Measurements from ENCODE around the gene NSL1. TPM values are rescaled to one million over a fixed set of nuclear protein-coding genes. Genes with fewer than 3 reads are reported as not detected.
A peak's percentile ranks its signal among the peaks of the same experiment; 100 is the strongest.

NSL1 gene
- total and polyA plus RNA-seq, 4 experiments from 2014 or later = 38.0 to 61.8 (median 47.4) TPM

DNA sequence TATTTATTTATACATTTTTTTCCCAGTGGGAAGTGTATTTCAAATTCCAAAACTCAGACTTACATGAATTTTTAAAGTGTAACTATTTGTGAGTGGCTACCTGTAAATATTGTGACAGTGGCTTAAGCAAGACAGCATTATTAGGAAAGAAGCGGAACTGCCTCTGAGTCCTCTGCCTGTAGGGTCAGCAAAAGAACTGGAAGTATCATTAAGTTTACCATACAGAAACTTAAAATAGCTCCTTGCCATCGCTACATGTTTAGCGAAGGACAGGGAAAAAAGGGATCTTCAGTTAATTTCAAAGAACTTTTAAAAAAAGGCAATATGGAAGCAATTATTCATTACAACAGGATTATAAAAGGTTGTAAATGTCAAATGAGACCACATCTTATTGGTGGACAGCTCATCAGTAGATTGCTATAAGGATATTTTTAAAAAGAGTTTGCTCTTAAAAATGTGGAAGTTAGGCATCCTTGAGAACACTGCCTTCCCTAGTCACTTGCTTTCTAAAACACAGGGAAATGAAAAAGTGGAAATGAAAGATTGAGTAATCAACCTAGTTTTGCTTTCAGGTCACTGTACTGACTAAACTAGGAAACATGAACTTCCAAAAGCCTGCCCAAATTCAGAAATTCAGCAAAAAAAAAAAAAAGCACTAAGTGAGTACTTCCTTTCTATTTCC is 39.2 kb downstream of the NSL1 start:
- Histone ChIP-seq H3K4me1 (ENCODE audit: insufficient read depth, low read length) (peaks cover 47% of the 10 kb centered on the region), H3K27me3 (ENCODE audit: insufficient read depth, low read length) (no peaks in the 10 kb centered on the region), H3K4me3 (ENCODE audit: low read length in 2 of 2) (no peak overlapping the region), H3K36me3 (ENCODE audit: insufficient read depth, low read length) (no peaks in the 10 kb centered on the region), H3K27ac (ENCODE audit: low read depth, low read length) (peak overlapping the region; percentile 49), H3K9me3 (ENCODE audit: control insufficient read depth in 1 of 2, low read length in 2 of 2) (no peaks in the 10 kb centered on the region)
- no peak for DNase-seq
- H3K4me1 Mint-ChIP-seq = peaks cover 34 to 47% (median 42%) of the 10 kb centered on the region in 4 donors
- CTCF ChIA-PET (ENCODE audit: partially characterized antibody) = interaction anchor here (1.7 to 3.9 kb wide), 3 partner anchors 39 to 275 kb away, joined by 5 to 17 read pairs (median 11); partner anchors contain the start of genes NSL1 and TATDN3
- H3K27ac Mint-ChIP-seq = peak overlapping the region; percentile 36 to 91 (median 69)
- intact Hi-C loops (cut with micrococcal nuclease) = no loop called here
- POLR2A ChIA-PET (ENCODE audit: partially characterized antibody) = no interaction called here
- no peaks in the 10 kb centered on the region for H3K9me3 Mint-ChIP-seq
- H3K4me3 Mint-ChIP-seq = peak overlapping the region; percentile 53 to 84 (median 75)
- H3K27me3 Mint-ChIP-seq = no peaks in the 10 kb centered on the region
- H3K36me3 Mint-ChIP-seq = peaks cover 4 to 5% of the 10 kb centered on the region in 2 donors

DNA sequence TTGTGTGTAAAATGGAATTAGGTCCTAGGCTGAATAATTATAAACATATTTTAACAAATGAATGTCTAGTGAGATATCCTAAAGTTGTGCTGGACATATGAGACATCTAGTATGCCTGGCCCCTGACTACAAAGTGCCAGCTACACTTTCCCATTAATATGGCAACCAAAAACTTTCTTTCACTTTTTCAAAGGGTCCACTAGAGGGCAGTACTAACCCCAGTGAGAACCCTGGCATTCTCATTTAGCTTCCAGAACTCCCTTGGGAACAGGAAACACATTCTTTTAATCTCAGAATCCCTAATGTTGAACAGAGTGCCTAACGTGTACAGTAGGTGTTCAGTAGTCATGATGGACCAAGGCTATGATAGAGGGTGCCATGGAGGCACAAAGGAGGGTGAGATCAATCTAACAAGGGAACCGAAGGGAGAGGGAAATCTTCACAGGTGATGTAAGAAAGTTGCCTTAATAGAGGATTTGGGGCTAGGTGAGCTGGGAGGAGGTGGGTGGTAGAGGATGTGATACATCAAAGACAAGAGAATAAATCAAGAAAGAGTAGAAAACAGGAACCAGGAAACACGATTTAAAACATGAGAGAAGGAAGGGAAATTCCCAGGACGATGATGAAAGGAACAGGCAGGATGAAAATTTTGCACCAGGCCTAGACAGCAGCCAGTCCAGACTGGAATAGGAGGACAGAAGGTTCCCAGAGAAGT is 41.6 kb downstream of the NSL1 start:
- Histone ChIP-seq H3K4me1 (ENCODE audit: insufficient read depth, low read length) (peaks cover 47% of the 10 kb centered on the region), H3K9me3 (ENCODE audit: control insufficient read depth in 1 of 2, low read length in 2 of 2) (no peaks in the 10 kb centered on the region), H3K4me3 (ENCODE audit: low read length in 2 of 2) (peak overlapping the region in 1 of 2 donors; percentile 12), H3K27me3 (ENCODE audit: insufficient read depth, low read length) (no peaks in the 10 kb centered on the region), H3K27ac (ENCODE audit: low read depth, low read length) (peak overlapping the region; percentile 33), H3K36me3 (ENCODE audit: insufficient read depth, low read length) (no peaks in the 10 kb centered on the region)
- peak overlapping the region in 6 of 8 donors; percentile 2 to 69 (median 28) for H3K4me3 Mint-ChIP-seq
- H3K4me1 Mint-ChIP-seq = peaks cover 37 to 46% (median 42%) of the 10 kb centered on the region in 4 donors
- ChIA-PET POLR2A (ENCODE audit: partially characterized antibody) (interaction anchor here (0.5 kb wide), 1 partner anchor 58 kb away, joined by 3 read pairs; no protein-coding TSS in a partner anchor), CTCF (ENCODE audit: partially characterized antibody) (interaction anchor here (0.7 to 3.9 kb wide), 20 partner anchors 8 to 1716 kb away, joined by 3 to 17 read pairs (median 6); partner anchors contain the start of genes FLVCR1, NSL1 and TATDN3)
- H3K27ac Mint-ChIP-seq = peak overlapping the region; percentile 12 to 93 (median 84)
- H3K9me3 Mint-ChIP-seq = no peaks in the 10 kb centered on the region
- H3K27me3 Mint-ChIP-seq = no peaks in the 10 kb centered on the region
- DNase-seq = peak; percentile 12 to 39 (median 26)
- H3K36me3 Mint-ChIP-seq = peaks cover 3% of the 10 kb centered on the region in 2 donors
- intact Hi-C loops (cut with micrococcal nuclease) = loop anchor here (2.0 kb wide), 1 partner anchor 49 kb away; no protein-coding TSS in a partner anchor

DNA sequence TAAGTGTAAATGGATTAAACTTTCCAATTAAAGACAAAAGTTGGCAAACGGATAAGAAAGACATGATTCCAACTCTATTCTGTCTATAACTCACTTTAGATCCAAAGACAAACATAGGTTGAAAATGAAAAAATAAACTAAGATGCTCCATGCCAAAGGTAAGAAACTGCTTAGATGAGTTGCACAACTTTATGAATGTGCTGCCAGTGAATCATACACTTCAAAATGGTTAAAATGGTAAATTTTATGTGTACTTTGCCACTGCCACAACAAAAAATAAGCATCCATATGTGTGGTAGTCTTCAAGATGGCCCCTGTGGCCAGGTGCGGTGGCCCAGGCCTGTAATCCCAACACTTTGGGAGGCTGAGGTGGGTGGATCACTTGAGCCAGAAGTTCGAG is 45.0 kb downstream of the NSL1 start:
- H3K36me3 ChIP-seq (ENCODE audit: insufficient read depth, low read length) = no peaks in the 10 kb centered on the region
- Mint-ChIP-seq H3K27me3 (no peaks in the 10 kb centered on the region), H3K4me1 (peaks cover 19 to 29% (median 23%) of the 10 kb centered on the region in 4 donors), H3K9me3 (no peaks in the 10 kb centered on the region), H3K27ac (peak overlapping the region in 1 of 7 donors; percentile 41), H3K36me3 (peaks cover 9 to 11% of the 10 kb centered on the region in 2 donors), H3K4me3 (no peak overlapping the region)
- ChIA-PET CTCF (ENCODE audit: partially characterized antibody) (interaction anchor here (1.1 to 1.4 kb wide), 6 partner anchors 10 to 269 kb away, joined by 3 to 4 read pairs (median 3); no protein-coding TSS in a partner anchor), POLR2A (ENCODE audit: partially characterized antibody) (interaction anchor here (0.6 kb wide), 1 partner anchor 769 kb away, joined by 3 read pairs; no protein-coding TSS in a partner anchor)
- H3K27me3 ChIP-seq (ENCODE audit: insufficient read depth, low read length) = no peaks in the 10 kb centered on the region
- H3K4me3 ChIP-seq (ENCODE audit: low read length in 2 of 2) = no peak overlapping the region
- peaks cover 26% of the 10 kb centered on the region for H3K4me1 ChIP-seq (ENCODE audit: insufficient read depth, low read length)
- H3K9me3 ChIP-seq (ENCODE audit: control insufficient read depth in 1 of 2, low read length in 2 of 2) = no peaks in the 10 kb centered on the region
- DNase-seq = no peak
- H3K27ac ChIP-seq (ENCODE audit: low read depth, low read length) = no peak overlapping the region
- intact Hi-C loops (cut with micrococcal nuclease) = no loop called here

DNA sequence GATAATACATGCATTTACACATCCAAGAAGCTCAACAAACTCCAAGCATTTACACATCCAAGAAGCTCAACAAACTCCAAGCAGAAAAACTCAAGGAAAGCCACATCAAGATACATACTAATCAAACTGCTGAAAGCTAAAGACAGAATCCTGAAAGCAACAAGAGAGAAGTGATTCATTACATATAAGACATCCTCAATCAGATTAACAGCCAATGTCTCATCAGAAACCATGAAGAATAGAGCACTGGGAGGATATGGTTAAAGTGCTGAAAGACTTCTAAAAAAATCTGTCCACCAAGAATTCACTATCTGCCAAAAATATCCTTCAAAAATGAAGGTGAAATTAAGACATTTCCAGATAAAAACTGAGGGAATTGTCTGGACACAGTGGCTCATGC is 46.3 kb downstream of the NSL1 start:
- no peaks in the 10 kb centered on the region for H3K27me3 ChIP-seq (ENCODE audit: insufficient read depth, low read length)
- peaks cover 17 to 27% (median 21%) of the 10 kb centered on the region in 4 donors for H3K4me1 Mint-ChIP-seq
- H3K27me3 Mint-ChIP-seq = no peaks in the 10 kb centered on the region
- no peaks in the 10 kb centered on the region for H3K9me3 ChIP-seq (ENCODE audit: control insufficient read depth in 1 of 2, low read length in 2 of 2)
- H3K4me1 ChIP-seq (ENCODE audit: insufficient read depth, low read length) = peaks cover 19% of the 10 kb centered on the region
- ChIA-PET CTCF (ENCODE audit: partially characterized antibody) (interaction anchor here (2.1 kb wide), 1 partner anchor 9 kb away, joined by 6 read pairs; no protein-coding TSS in a partner anchor), POLR2A (ENCODE audit: partially characterized antibody) (no interaction called here)
- intact Hi-C loops (cut with micrococcal nuclease) = no loop called here
- H3K27ac Mint-ChIP-seq = peak overlapping the region in 1 of 7 donors; percentile 89
- no peak overlapping the region for H3K27ac ChIP-seq (ENCODE audit: low read depth, low read length)
- DNase-seq = no peak
- H3K9me3 Mint-ChIP-seq = no peaks in the 10 kb centered on the region
- H3K36me3 ChIP-seq (ENCODE audit: insufficient read depth, low read length) = no peaks in the 10 kb centered on the region
- H3K4me3 Mint-ChIP-seq = no peak overlapping the region
- peaks cover 15 to 20% of the 10 kb centered on the region in 2 donors for H3K36me3 Mint-ChIP-seq
- H3K4me3 ChIP-seq (ENCODE audit: low read length in 2 of 2) = no peak overlapping the region

DNA sequence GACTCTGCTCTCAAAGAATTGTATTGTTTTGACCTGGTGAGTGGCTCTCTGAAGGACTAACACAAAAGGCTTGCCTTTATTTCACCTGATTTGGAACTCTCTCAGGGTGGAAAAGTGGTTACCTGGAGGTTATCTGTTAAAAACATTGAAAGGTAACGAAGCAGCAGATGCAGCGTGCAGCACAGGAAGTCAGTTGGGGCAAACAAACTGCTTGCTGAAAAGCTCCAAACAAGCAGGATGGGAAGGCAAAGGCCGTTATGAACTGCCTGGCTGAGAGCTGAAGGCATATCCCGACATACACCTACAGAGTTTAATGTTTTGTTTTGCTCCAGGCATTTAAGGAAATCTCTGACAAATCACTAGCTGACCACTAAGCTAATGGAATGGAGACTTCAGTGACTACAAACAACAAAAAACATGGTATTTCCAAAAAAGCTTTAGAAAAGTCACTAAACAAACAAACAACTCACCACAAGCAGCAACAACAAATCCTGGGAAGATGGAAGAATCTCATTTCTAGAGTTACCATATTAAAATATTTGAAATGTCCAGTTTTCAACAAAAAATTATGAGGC is 47.6 kb downstream of the NSL1 start:
- H3K36me3 Mint-ChIP-seq = peaks cover 19 to 20% of the 10 kb centered on the region in 2 donors
- no peaks in the 10 kb centered on the region for H3K9me3 ChIP-seq (ENCODE audit: control insufficient read depth in 1 of 2, low read length in 2 of 2)
- peaks cover 9 to 20% (median 15%) of the 10 kb centered on the region in 4 donors for H3K4me1 Mint-ChIP-seq
- ChIA-PET POLR2A (ENCODE audit: partially characterized antibody) (no interaction called here), CTCF (ENCODE audit: partially characterized antibody) (interaction anchor here (1.3 to 2.1 kb wide), 2 partner anchors 10 to 79 kb away, joined by 6 to 8 read pairs; no protein-coding TSS in a partner anchor)
- intact Hi-C loops (cut with micrococcal nuclease) = no loop called here
- no peaks in the 10 kb centered on the region for H3K9me3 Mint-ChIP-seq
- H3K4me1 ChIP-seq (ENCODE audit: insufficient read depth, low read length) = peaks cover 8% of the 10 kb centered on the region
- peak overlapping the region in 2 of 7 donors; percentile 55 to 67 for H3K27ac Mint-ChIP-seq
- no peaks in the 10 kb centered on the region for H3K27me3 Mint-ChIP-seq
- H3K4me3 ChIP-seq (ENCODE audit: low read length in 2 of 2) = no peak overlapping the region
- peak overlapping the region in 5 of 8 donors; percentile 3 to 70 (median 16) for H3K4me3 Mint-ChIP-seq
- DNase-seq = no peak
- H3K36me3 ChIP-seq (ENCODE audit: insufficient read depth, low read length) = no peaks in the 10 kb centered on the region
- no peak overlapping the region for H3K27ac ChIP-seq (ENCODE audit: low read depth, low read length)
- no peaks in the 10 kb centered on the region for H3K27me3 ChIP-seq (ENCODE audit: insufficient read depth, low read length)

GRCh38 chr1:212738330-212738729 is 53.2 kb downstream of the NSL1 start:
- no peak overlapping the region for H3K4me3 ChIP-seq (ENCODE audit: low read length in 2 of 2)
- POLR2A ChIA-PET (ENCODE audit: partially characterized antibody) = interaction anchor here (0.6 kb wide), 1 partner anchor 37 kb away, joined by 4 read pairs; no protein-coding TSS in a partner anchor
- H3K4me1 ChIP-seq (ENCODE audit: insufficient read depth, low read length) = peaks cover 4% of the 10 kb centered on the region
- Mint-ChIP-seq H3K9me3 (no peaks in the 10 kb centered on the region), H3K27ac (no peak overlapping the region), H3K27me3 (no peaks in the 10 kb centered on the region), H3K4me3 (no peak overlapping the region), H3K36me3 (peaks cover 23 to 26% of the 10 kb centered on the region in 2 donors), H3K4me1 (peaks cover 4 to 16% (median 8%) of the 10 kb centered on the region in 4 donors)
- no peak overlapping the region for H3K27ac ChIP-seq (ENCODE audit: low read depth, low read length)
- intact Hi-C loops (cut with micrococcal nuclease) = no loop called here
- H3K27me3 ChIP-seq (ENCODE audit: insufficient read depth, low read length) = no peaks in the 10 kb centered on the region
- no peaks in the 10 kb centered on the region for H3K36me3 ChIP-seq (ENCODE audit: insufficient read depth, low read length)
- no peak for DNase-seq
- CTCF ChIA-PET (ENCODE audit: partially characterized antibody) = no interaction called here
- H3K9me3 ChIP-seq (ENCODE audit: control insufficient read depth in 1 of 2, low read length in 2 of 2) = no peaks in the 10 kb centered on the region

Measured in CD4-positive, alpha-beta memory T cell (primary cell).